HepG2 (cell line): ENCODE results near the gene NKD1. TPM values are rescaled to one million over a fixed set of nuclear protein-coding genes. Genes with fewer than 3 reads are reported as not detected.

Experiments used
- BRF2 ChIP-seq: sonication (generic); formaldehyde crosslinking; IDR thresholded peaks from 2 replicates; pipeline ENCODE4 v1.8.1; 2022; ENCODE audit warnings: mild to moderate bottlenecking, missing genetic modification reagents
- CBFB ChIP-seq: sonication (generic); formaldehyde crosslinking; IDR thresholded peaks from 2 replicates; pipeline ENCODE4 v1.4.0; 2020; ENCODE audit warnings: missing genetic modification reagents
- CEBPG ChIP-seq: IDR thresholded peaks from 2 replicates; pipeline ENCODE4 v1.6.1; 2016
- HNRNPLL ChIP-seq: fragments of 200-400 bp; formaldehyde crosslinking; IDR thresholded peaks from 2 replicates; pipeline ENCODE4 v1.6.1; 2017; ENCODE audit warnings: mild to moderate bottlenecking, low read depth, low read length; ENCODE audit not compliant: poor library complexity, severe bottlenecking
- NFE2L1 ChIP-seq: sonication (generic); formaldehyde crosslinking; IDR thresholded peaks from 2 replicates; pipeline ENCODE4 v1.4.0; 2020; ENCODE audit warnings: missing genetic modification reagents, mild to moderate bottlenecking, borderline replicate concordance
- NKX3-1 ChIP-seq: sonication (generic); formaldehyde crosslinking; IDR thresholded peaks from 2 replicates; pipeline ENCODE4 v1.5.0; 2020; ENCODE audit warnings: missing genetic modification reagents
- NONO ChIP-seq, 2 experiments: fragments of 450-650 bp in 1 of 2; sonication (generic) in 1 of 2; formaldehyde crosslinking in 1 of 2; IDR thresholded peaks in 1 of 2; conservative IDR thresholded peaks in 1 of 2; 2 replicates each; pipeline versions ENCODE4 v1.6.1 to v1.8.0; 2017 to 2022; ENCODE audit warnings: mild to moderate bottlenecking in 1 of 2, missing genetic modification reagents in 1 of 2, moderate library complexity in 1 of 2
- REPIN1 ChIP-seq: sonication (generic); formaldehyde crosslinking; IDR thresholded peaks from 2 replicates; pipeline ENCODE4 v1.8.0; 2022; ENCODE audit warnings: missing genetic modification reagents, low read depth, mild to moderate bottlenecking, borderline replicate concordance
- RFXANK ChIP-seq: IDR thresholded peaks from 2 replicates; pipeline ENCODE4 v1.6.1; 2016
- SATB2 ChIP-seq: sonication (generic); formaldehyde crosslinking; IDR thresholded peaks from 2 replicates; pipeline ENCODE4 v1.5.0; 2020; ENCODE audit warnings: missing genetic modification reagents
- STAT5B ChIP-seq: sonication (generic); formaldehyde crosslinking; IDR thresholded peaks from 2 replicates; pipeline ENCODE4 v1.4.0; 2020; ENCODE audit warnings: missing genetic modification reagents
- ZFP91 ChIP-seq: sonication (generic); formaldehyde crosslinking; IDR thresholded peaks from 2 replicates; pipeline ENCODE4 v1.9.0; 2022; ENCODE audit warnings: missing genetic modification reagents, mild to moderate bottlenecking, borderline replicate concordance
- ZNF33A ChIP-seq: sonication (generic); formaldehyde crosslinking; IDR thresholded peaks from 2 replicates; pipeline ENCODE4 v1.5.1; 2020; ENCODE audit warnings: missing genetic modification reagents, mild to moderate bottlenecking, moderate library complexity, borderline replicate concordance
- ZNF513 ChIP-seq: sonication (generic); formaldehyde crosslinking; conservative IDR thresholded peaks from 2 replicates; pipeline ENCODE4 v1.5.0; 2020; ENCODE audit warnings: missing genetic modification reagents
- ZNF609 ChIP-seq: sonication (generic); formaldehyde crosslinking; IDR thresholded peaks from 2 replicates; pipeline ENCODE4 v1.4.0; 2020; ENCODE audit warnings: mild to moderate bottlenecking, missing genetic modification reagents, borderline replicate concordance
- ZNF713 ChIP-seq: sonication (generic); formaldehyde crosslinking; IDR thresholded peaks from 2 replicates; pipeline ENCODE4 v1.4.0; 2020; ENCODE audit warnings: mild to moderate bottlenecking, missing genetic modification reagents
- polyA plus RNA-seq, 8 experiments: library from polyadenylated mRNA; depleted of rRNA in 3 of 8; stranded (reverse) in 7 of 8; unstranded in 1 of 8; fragments of >200 nt; fragmentation: Illumina TruSeq in 4 of 8; extraction: Trizol in 4 of 8; gene quantifications; 2 replicates each; pipeline versions ENCODE4 v1.2.1 to v1.2.3, GENCODE V29; 2011 to 2016; ENCODE audit warnings: low read depth in 4 of 8, missing spikeins in 1 of 8, mixed read lengths in 1 of 8; ENCODE audit not compliant: insufficient read depth in 1 of 8
- total RNA-seq, 5 experiments: library from RNA; depleted of rRNA; stranded (reverse); fragments of >200 nt; fragmentation: Illumina TruSeq; extraction: Trizol; gene quantifications; 2 replicates each; pipeline ENCODE4 v1.2.3, GENCODE V29; 2016; ENCODE audit warnings: low read depth in 1 of 5

The NKD1 gene
- total and polyA plus RNA-seq, 2 of the 13 experiments (the other 11 are each of a cell fraction or from before 2014, with no cell fraction given) = 70.4 to 121 TPM

GRCh38 chr16:50520451-50521245 is 27.5 kb upstream of the NKD1 start (continued):
- TF ChIP-seq HNRNPLL (no peak), REPIN1 (CRISPR knock-in tag) (peak; percentile 95; the same call in 1 of the 2 replicates), ZFP91 (peak; percentile 47; the same call in 1 of the 2 replicates), CBFB (CRISPR knock-in tag) (peak; percentile 89), ZNF713 (no peak), SATB2 (CRISPR knock-in tag) (no peak), CEBPG (peak; percentile 74), ZNF609 (CRISPR knock-in tag) (peak; percentile 98), BRF2 (CRISPR knock-in tag) (peak; percentile 80; the same call in 1 of the 2 replicates), NONO (IDR thresholded peaks at IDR 0.05) (0 out of 2 replicates have a peak, but pooled peaks have one; percentile 59), NONO (CRISPR knock-in tag; conservative IDR thresholded peaks at IDR 0.05) (peak; percentile 76), NFE2L1 (CRISPR knock-in tag) (no peak), ZNF33A (no peak), ZNF513 (no peak), RFXANK (CRISPR knock-in tag) (no peak), STAT5B (CRISPR knock-in tag) (peak; percentile 72; the same call in 1 of the 2 replicates), NKX3-1 (CRISPR knock-in tag) (no peak)
